ENCODE measurements around the gene RALGAPA1. TPM values are rescaled to one million over a fixed set of nuclear protein-coding genes. Genes with fewer than 3 reads are reported as not detected.

Gene RALGAPA1
- total and polyA plus RNA-seq, 2 of the 13 experiments (the other 11 are each of a cell fraction or from before 2014, with no cell fraction given): 65.0 to 89.2 TPM

GRCh38 chr14:35754671-35755070 is 54.4 kb downstream of the RALGAPA1 start:
- POLR2A ChIA-PET: no interaction called here
- ATAC-seq (no peak), FAIRE-seq (no peak), DNase-seq (ENCODE audit: low spot score) (no peak)
- BruUV-seq (replicated peaks): no TSS peak
- Histone ChIP-seq H3K27ac (ENCODE audit: extremely low read length, insufficient read depth, low read length) (no peak overlapping the region), H3K4me2 (ENCODE audit: low read depth, low read length) (no peak overlapping the region), H2AFZ (ENCODE audit: low read length) (no peak overlapping the region), H3K4me3 (replicated peaks in 1 of 3; ENCODE audit: insufficient read depth in 1 of 3, low read depth in 2 of 3, low read length in 3 of 3) (no peak overlapping the region), H3K36me3 (replicated peaks in 1 of 2; ENCODE audit: control insufficient read depth in 1 of 2, insufficient read depth in 2 of 2, low read length in 2 of 2) (peaks cover 32 to 67% of the 10 kb centered on the region in 2 experiments), H3K27me3 (ENCODE audit: control insufficient read depth in 1 of 2, insufficient read depth in 2 of 2, low read length in 2 of 2) (no peaks in the 10 kb centered on the region), H3K79me2 (ENCODE audit: insufficient read depth, low read length) (no peaks in the 10 kb centered on the region), H3K9me3 (ENCODE audit: low read length) (no peaks in the 10 kb centered on the region), H3K9ac (ENCODE audit: insufficient read depth, low read depth, low read length) (no peak overlapping the region), H3K4me1 (ENCODE audit: insufficient read depth, low read length) (peaks cover 17% of the 10 kb centered on the region), H4K20me1 (ENCODE audit: insufficient read depth, low read length) (no peaks in the 10 kb centered on the region)
- intact Hi-C loops (cut with micrococcal nuclease; ENCODE audit: unreplicated experiment) (no loop called here), in situ Hi-C loops (cut with HindIII; ENCODE audit: extremely low pct_ligation_motif_present, low pct_unique_long_range_greater_than_20kb) (no loop called here)
- TF ChIP-seq MAFK (conservative IDR thresholded peaks at IDR 0.05 in 1 of 2, IDR thresholded peaks at IDR 0.05 in 1 of 2; ENCODE audit: low read length in 2 of 2): peak; percentile 69 to 83
- no peak for TF ChIP-seq FOXO1 (CRISPR knock-in tag; IDR thresholded peaks at IDR 0.05)
- TF ChIP-seq MAFF (IDR thresholded peaks at IDR 0.05; ENCODE audit: low read depth, low read length): peak; percentile 57; the same call in 1 of the 2 replicates
- CTCF ChIA-PET (ENCODE audit: low intra/inter-chr PET ratio, low total read pairs): no interaction called here

DNA sequence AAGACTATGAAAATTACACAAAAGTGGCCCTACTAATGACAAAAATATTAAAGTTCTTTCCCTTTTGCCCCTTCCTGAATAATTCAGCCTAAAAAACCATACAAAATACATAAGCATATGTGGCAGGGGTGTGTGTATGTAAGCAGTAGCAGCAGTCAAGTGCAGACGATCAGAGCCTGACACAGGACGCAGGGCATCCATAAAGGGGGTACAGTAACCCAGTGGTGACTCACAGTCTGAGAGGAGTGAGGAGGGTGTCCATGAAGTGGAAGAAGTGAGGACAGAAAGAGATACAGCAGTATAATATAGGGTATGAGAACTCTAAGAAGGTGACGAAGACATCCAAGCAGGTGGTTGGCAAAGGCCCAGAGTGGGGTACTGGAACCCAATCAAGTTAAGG is 56.7 kb downstream of the RALGAPA1 start:
- FAIRE-seq: no peak
- BruUV-seq (replicated peaks): no TSS peak
- in situ Hi-C loops (cut with HindIII; ENCODE audit: extremely low pct_ligation_motif_present, low pct_unique_long_range_greater_than_20kb) (no loop called here), intact Hi-C loops (cut with micrococcal nuclease; ENCODE audit: unreplicated experiment) (no loop called here)
- H2AFZ ChIP-seq (ENCODE audit: low read length): no peak overlapping the region
- TF ChIP-seq, protein P1, sequence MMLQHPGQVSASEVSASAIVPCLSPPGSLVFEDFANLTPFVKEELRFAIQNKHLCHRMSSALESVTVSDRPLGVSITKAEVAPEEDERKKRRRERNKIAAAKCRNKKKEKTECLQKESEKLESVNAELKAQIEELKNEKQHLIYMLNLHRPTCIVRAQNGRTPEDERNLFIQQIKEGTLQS (CRISPR knock-in tag; IDR thresholded peaks at IDR 0.05): no peak
- TF ChIP-seq RFX1 (IDR thresholded peaks at IDR 0.05) (0 out of 2 replicates have a peak, but pooled peaks have one; percentile 8), ZBTB34 (CRISPR knock-in tag; IDR thresholded peaks at IDR 0.05) (no peak), ARNT (IDR thresholded peaks at IDR 0.05) (0 out of 2 replicates have a peak, but pooled peaks have one; percentile 38), SCMH1 (CRISPR knock-in tag; IDR thresholded peaks at IDR 0.05; ENCODE audit: borderline replicate concordance) (no peak), YY1 (IDR thresholded peaks at IDR 0.05; ENCODE audit: insufficient read depth, insufficient replicate concordance, low read depth, low read length) (no peak), ZNF230 (CRISPR knock-in tag; IDR thresholded peaks at IDR 0.05) (no peak), RBM22 (optimal IDR thresholded peaks at IDR 0.05; ENCODE audit: low read length) (peak; percentile 85), SOX6 (IDR thresholded peaks at IDR 0.05) (0 out of 2 replicates have a peak, but pooled peaks have one; percentile 70), SOX6 (CRISPR knock-in tag; IDR thresholded peaks at IDR 0.05) (no peak), RBAK (CRISPR knock-in tag; IDR thresholded peaks at IDR 0.05) (no peak), CREB1 (IDR thresholded peaks at IDR 0.05) (0 out of 2 replicates have a peak, but pooled peaks have one; percentile 14), CREB1 (CRISPR knock-in tag; IDR thresholded peaks at IDR 0.05) (no peak), POLR2A (IDR thresholded peaks at IDR 0.05; ENCODE audit: insufficient read depth in 1 of 2, low read depth in 2 of 2, low read length in 2 of 2) (0 out of 4 replicates have a peak, but pooled peaks of 1 of the 2 experiments have one; percentile 20)
- TF ChIP-seq, protein P2, sequence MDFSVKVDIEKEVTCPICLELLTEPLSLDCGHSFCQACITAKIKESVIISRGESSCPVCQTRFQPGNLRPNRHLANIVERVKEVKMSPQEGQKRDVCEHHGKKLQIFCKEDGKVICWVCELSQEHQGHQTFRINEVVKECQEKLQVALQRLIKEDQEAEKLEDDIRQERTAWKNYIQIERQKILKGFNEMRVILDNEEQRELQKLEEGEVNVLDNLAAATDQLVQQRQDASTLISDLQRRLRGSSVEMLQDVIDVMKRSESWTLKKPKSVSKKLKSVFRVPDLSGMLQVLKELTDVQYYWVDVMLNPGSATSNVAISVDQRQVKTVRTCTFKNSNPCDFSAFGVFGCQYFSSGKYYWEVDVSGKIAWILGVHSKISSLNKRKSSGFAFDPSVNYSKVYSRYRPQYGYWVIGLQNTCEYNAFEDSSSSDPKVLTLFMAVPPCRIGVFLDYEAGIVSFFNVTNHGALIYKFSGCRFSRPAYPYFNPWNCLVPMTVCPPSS (IDR thresholded peaks at IDR 0.05): 0 out of 2 replicates have a peak, but pooled peaks have one; percentile 38
- no peak for DNase-seq (ENCODE audit: low spot score)
- H3K27me3 ChIP-seq (ENCODE audit: control insufficient read depth in 1 of 2, insufficient read depth in 2 of 2, low read length in 2 of 2): no peaks in the 10 kb centered on the region
- peaks cover 31 to 80% of the 10 kb centered on the region in 2 experiments for H3K36me3 ChIP-seq (replicated peaks in 1 of 2; ENCODE audit: control insufficient read depth in 1 of 2, insufficient read depth in 2 of 2, low read length in 2 of 2)
- no peak overlapping the region for H3K9ac ChIP-seq (ENCODE audit: insufficient read depth, low read depth, low read length)
- ATAC-seq: peak; percentile 42
- H3K4me1 ChIP-seq (ENCODE audit: insufficient read depth, low read length): no peaks in the 10 kb centered on the region
- CTCF ChIA-PET (ENCODE audit: low intra/inter-chr PET ratio, low total read pairs): no interaction called here
- H3K79me2 ChIP-seq (ENCODE audit: insufficient read depth, low read length): no peaks in the 10 kb centered on the region
- 97% methylated on average over 3 of the region's 3 CpGs for WGBS (ENCODE audit: low lambda C conversion rate)
- H3K9me3 ChIP-seq (ENCODE audit: low read length): no peaks in the 10 kb centered on the region
- no peaks in the 10 kb centered on the region for H4K20me1 ChIP-seq (ENCODE audit: insufficient read depth, low read length)
- H3K4me2 ChIP-seq (ENCODE audit: low read depth, low read length): no peak overlapping the region
- H3K4me3 ChIP-seq (replicated peaks in 1 of 3; ENCODE audit: insufficient read depth in 1 of 3, low read depth in 2 of 3, low read length in 3 of 3): no peak overlapping the region
- POLR2A ChIA-PET: no interaction called here
- no peak overlapping the region for H3K27ac ChIP-seq (ENCODE audit: extremely low read length, insufficient read depth, low read length)
